ENCODE measurements around the gene RAD51C.

The RAD51C gene

GRCh38 chr17:58702045-58702476 lies 9.7 kb downstream of the RAD51C start:
- H3K27ac ChIP-seq = no peak overlapping the region
- TF ChIP-seq ZFX (IDR thresholded peaks at IDR 0.05; ENCODE audit: borderline replicate concordance) (no peak), CTCF (IDR thresholded peaks at IDR 0.05) (no peak)

DNA sequence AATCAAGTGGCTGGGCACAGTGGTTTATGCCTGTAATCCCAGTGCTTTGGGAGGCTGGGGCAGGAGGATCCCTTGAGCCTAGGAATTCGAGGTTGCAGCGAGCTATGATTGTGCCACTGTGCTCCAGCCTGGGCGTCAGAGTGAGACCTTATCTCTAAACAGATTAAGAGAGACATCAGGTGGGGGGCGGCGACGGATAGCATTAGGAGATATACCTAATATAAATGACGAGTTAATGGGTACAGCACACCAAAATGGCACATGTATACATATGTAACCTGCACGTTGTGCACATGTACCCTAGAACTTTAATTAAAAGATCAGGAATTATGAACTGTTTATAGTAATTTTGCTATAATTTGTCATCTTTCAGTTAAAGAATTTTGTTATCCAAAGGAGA lies 10.3 kb downstream of the RAD51C start:
- no peak overlapping the region for H3K27ac ChIP-seq
- TF ChIP-seq ZFX (IDR thresholded peaks at IDR 0.05; ENCODE audit: borderline replicate concordance) = no peak
- no peak for TF ChIP-seq CTCF (IDR thresholded peaks at IDR 0.05)

DNA sequence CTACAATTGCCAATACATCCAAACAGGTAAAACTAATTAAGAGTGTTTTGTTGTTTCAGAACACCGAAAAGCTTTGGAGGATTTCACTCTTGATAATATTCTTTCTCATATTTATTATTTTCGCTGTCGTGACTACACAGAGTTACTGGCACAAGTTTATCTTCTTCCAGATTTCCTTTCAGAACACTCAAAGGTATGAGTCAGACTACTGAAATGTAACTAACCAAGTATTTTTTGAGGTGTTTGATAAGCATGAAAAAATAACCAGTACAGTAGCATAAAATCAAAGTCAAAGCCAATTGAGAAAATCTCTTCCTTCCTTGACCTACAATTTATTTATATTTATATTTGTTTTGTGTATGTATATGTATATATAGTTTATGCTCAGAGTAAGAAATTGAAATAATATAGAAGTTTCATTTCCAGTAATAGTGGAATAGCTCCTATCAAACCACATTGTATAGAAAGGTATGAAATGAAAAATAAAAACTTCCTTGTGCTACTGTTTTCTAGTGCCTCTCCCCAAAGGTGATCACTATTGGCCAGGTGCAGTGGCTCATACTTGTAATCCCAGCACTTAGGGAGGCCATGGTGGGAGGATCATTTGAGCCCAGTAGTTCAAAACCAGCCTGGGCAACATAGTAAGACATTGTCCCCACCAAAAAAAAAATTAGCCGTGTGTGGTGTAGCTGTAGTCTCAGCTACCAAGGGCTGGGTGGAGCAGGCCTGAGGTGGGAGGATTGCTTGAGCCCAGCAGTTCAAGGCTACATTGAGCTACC lies 10.9 kb downstream of the RAD51C start:
- TF ChIP-seq ZFX (IDR thresholded peaks at IDR 0.05; ENCODE audit: borderline replicate concordance) = no peak
- TF ChIP-seq CTCF (IDR thresholded peaks at IDR 0.05) = no peak
- H3K27ac ChIP-seq = no peak overlapping the region

GRCh38 chr17:58703916-58704286 lies 11.5 kb downstream of the RAD51C start:
- no peak for TF ChIP-seq ZFX (IDR thresholded peaks at IDR 0.05; ENCODE audit: borderline replicate concordance)
- no peak for TF ChIP-seq CTCF (IDR thresholded peaks at IDR 0.05)
- no peak overlapping the region for H3K27ac ChIP-seq

DNA sequence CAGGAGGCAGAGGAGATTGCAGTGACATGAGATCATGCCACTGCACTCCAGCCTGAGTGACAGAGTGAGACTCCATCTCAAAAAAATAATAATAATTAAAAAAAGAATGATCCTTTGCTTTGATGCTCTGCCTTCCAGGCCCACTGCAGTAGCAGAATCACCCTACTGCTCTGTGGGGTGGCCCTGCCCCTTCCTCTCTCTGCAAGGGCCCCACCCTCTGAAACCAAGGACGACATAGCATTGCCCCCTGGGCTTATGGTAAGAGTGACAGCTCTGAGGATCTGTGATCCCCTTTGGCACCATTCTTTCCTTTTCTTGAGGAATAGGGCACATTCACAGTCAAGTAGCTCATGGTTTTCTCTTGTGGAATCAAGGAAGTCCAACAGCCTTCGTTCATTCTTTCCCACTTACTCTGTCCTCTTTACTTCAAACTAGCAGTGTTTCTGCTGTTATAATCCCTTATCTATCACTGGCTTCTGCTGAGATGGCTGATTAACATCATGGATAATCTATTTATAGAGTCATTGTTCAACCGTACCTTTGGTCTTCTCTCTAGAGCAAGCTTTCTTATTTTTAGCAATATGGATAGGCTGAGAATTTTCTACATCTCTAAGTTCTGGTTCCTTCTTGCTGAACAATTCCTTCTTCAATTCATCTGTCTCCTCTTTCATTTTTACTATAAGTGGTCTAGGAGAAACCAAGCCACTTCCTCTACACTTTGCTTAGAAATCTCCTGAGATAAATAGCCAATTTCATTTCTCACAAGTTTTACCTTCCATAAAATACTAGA lies 14.1 kb downstream of the RAD51C start:
- no peak overlapping the region for H3K27ac ChIP-seq

DNA sequence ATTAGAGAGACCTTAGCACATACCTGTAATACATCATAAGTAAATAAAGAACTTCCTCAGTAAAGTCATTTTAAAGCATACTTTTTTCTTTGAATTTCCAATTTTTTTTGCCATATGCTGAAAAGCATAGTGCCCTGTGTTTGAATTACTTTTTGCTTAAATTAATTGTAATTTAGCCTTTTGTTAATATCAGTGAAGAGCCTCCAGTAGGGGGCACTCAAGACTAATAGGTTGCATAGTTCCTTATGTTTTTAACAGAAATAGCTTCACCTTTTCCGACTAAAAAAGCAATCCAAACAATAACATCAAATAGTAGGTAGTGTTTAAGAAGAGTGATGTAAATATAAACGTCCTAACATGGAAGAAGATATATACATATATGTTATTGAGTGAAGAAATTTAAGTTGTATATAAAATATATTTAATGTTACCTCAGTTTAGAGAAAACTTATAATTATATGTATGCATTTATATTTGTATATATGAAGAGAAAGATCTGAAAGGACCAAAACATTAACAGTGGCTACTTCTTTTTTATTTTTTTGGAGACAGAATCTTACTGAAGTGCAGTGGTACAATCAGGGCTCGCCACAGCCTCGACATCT lies 18.6 kb downstream of the RAD51C start:
- peak; percentile 90 for TF ChIP-seq CTCF (IDR thresholded peaks at IDR 0.05)
- TF ChIP-seq ZFX (IDR thresholded peaks at IDR 0.05; ENCODE audit: borderline replicate concordance) = no peak

More for the DNA sequence above, 14.1 kb downstream of the RAD51C start:
- TF ChIP-seq ZFX (IDR thresholded peaks at IDR 0.05; ENCODE audit: borderline replicate concordance) = no peak
- TF ChIP-seq CTCF (IDR thresholded peaks at IDR 0.05) = no peak

More for the DNA sequence above, 18.6 kb downstream of the RAD51C start:
- H3K27ac ChIP-seq = no peak overlapping the region

All from 22Rv1 (cell line).